HCT116 (cell line): ENCODE results near the gene SCARB1. TPM values are rescaled to one million over a fixed set of nuclear protein-coding genes. Genes with fewer than 3 reads are reported as not detected.

Experiments used
- ATAC-seq: fragments of 200-7000 bp; cut with Tn5 transposase; 2 replicates; pipeline ENCODE4 v1.9.1; 2020; ENCODE audit warnings: mild to moderate bottlenecking, moderate library complexity
- BruUV-seq: library from RNA; stranded (reverse); fragments of 400-500 nt; replicated peaks from 2 replicates; lab custom pipeline; 2021; lab: Mats Ljungman, UMichigan
- CTCF ChIA-PET: fragments of 300-600 bp; sonication (Branson Sonifier 250); formaldehyde crosslinking; loops from one replicate; lab custom pipeline; 2021; ENCODE audit warnings: antibody characterized with exemption; lab: Charles Lee
- POLR2A ChIA-PET: fragments of 300-600, 350-600 bp; sonication (Branson Sonifier 250); formaldehyde crosslinking; loops from one replicate; lab custom pipeline; 2021; ENCODE audit warnings: antibody characterized with exemption; lab: Charles Lee
- RAD21 ChIA-PET, 2 experiments: fragments of 300-600 bp; sonication (Branson Sonifier 250); formaldehyde crosslinking; loops; one replicate each; lab custom pipeline; 2023; ENCODE audit warnings: low total read pairs in 2 of 2; ENCODE audit not compliant: uncharacterized antibody in 2 of 2, unreplicated experiment in 2 of 2, low non-redundant PET in 1 of 2; lab: Charles Lee
- DNase-seq: peaks from one replicate; pipeline ENCODE4 v3.0.0-alpha.2; 2010; ENCODE audit warnings: low read depth, low spot score
- H2AFZ ChIP-seq: fragments of 200-600 bp; shearing (Covaris generic), sonication (generic); 2 replicates; pipeline ENCODE4 v1.6.1; 2017; ENCODE audit warnings: low read depth, mixed run types, mixed read lengths, antibody characterized with exemption, low read length; ENCODE audit not compliant: poor library complexity, severe bottlenecking
- H3K27ac ChIP-seq: 2 replicates; pipeline ENCODE4 v1.5.1; 2012; ENCODE audit warnings: low read depth, low read length
- H3K27me3 ChIP-seq: fragments of 200-600 bp; sonication (generic); 2 replicates; pipeline ENCODE4 v1.6.1; 2016; ENCODE audit warnings: mixed run types, low read length, mixed read lengths; ENCODE audit not compliant: insufficient read depth
- H3K36me3 ChIP-seq, 2 experiments: fragments of 200-500 bp in 1 of 2; fragments of 200-600 bp in 1 of 2; sonication (Bioruptor generic) in 1 of 2; sonication (generic) in 1 of 2; 2 replicates each; pipeline versions ENCODE4 v1.5.1 to v1.6.1; 2014 to 2016; ENCODE audit warnings: low read length in 2 of 2, inconsistent platforms in 1 of 2, mixed read lengths in 1 of 2, mixed run types in 1 of 2; ENCODE audit not compliant: insufficient read depth in 2 of 2, control insufficient read depth in 1 of 2
- H3K4me1 ChIP-seq, 2 experiments: fragments of 200-600 bp in 1 of 2; sonication (generic) in 1 of 2; 2 replicates each; pipeline versions ENCODE4 v1.5.1 to v1.6.1; 2012 to 2017; ENCODE audit warnings: low read length in 2 of 2, inconsistent platforms in 1 of 2, mild to moderate bottlenecking in 1 of 2, mixed read lengths in 1 of 2, mixed run types in 1 of 2, moderate library complexity in 1 of 2; ENCODE audit not compliant: insufficient read depth in 2 of 2, control insufficient read depth in 1 of 2
- H3K4me2 ChIP-seq: fragments of 200-600 bp; sonication (generic); 2 replicates; pipeline ENCODE4 v1.6.1; 2017; ENCODE audit warnings: mixed run types, low read length, mixed read lengths
- H3K4me3 ChIP-seq, 2 experiments: fragments of 200-600 bp in 1 of 2; sonication (generic) in 1 of 2; replicated peaks in 1 of 2; 2 replicates each; pipeline ENCODE4 v1.5.1; 2011 to 2016; ENCODE audit warnings: low read length in 2 of 2, control low read depth in 1 of 2, low read depth in 1 of 2, mild to moderate bottlenecking in 1 of 2, mixed read lengths in 1 of 2, mixed run types in 1 of 2
- H3K79me2 ChIP-seq: fragments of 200-600 bp; sonication (generic); 2 replicates; pipeline ENCODE4 v1.6.1; 2017; ENCODE audit warnings: mild to moderate bottlenecking, mixed run types, low read length, moderate library complexity, mixed read lengths; ENCODE audit not compliant: insufficient read depth
- H3K9ac ChIP-seq: fragments of 200-600 bp; sonication (generic); 2 replicates; pipeline ENCODE4 v1.6.1; 2016; ENCODE audit warnings: low read length, mixed read lengths
- H3K9me2 ChIP-seq: fragments of 200-600 bp; sonication (generic), shearing (Covaris generic); 2 replicates; pipeline ENCODE4 v1.6.1; 2017; ENCODE audit warnings: mixed run types, mild to moderate bottlenecking, moderate library complexity; ENCODE audit not compliant: insufficient read depth
- H3K9me3 ChIP-seq, 2 experiments: fragments of 200-500 bp in 1 of 2; fragments of 200-600 bp in 1 of 2; sonication (Bioruptor generic) in 1 of 2; sonication (generic) in 1 of 2; 2 replicates each; pipeline ENCODE4 v1.6.1; 2014 to 2017; ENCODE audit warnings: low read length in 2 of 2, mixed read lengths in 2 of 2, inconsistent platforms in 1 of 2, low read depth in 1 of 2, mild to moderate bottlenecking in 1 of 2, mixed run types in 1 of 2, moderate library complexity in 1 of 2; ENCODE audit not compliant: control insufficient read depth in 1 of 2, insufficient read depth in 1 of 2
- H4K20me1 ChIP-seq: fragments of 200-600 bp; sonication (generic), shearing (Covaris generic); 2 replicates; pipeline ENCODE4 v1.6.1; 2017; ENCODE audit warnings: mixed run types, mild to moderate bottlenecking, moderate library complexity; ENCODE audit not compliant: insufficient read depth
- CBX3 ChIP-seq: IDR thresholded peaks from 2 replicates; pipeline ENCODE4 v1.6.1; 2012; ENCODE audit warnings: low read depth
- EGR1 ChIP-seq: IDR thresholded peaks from 2 replicates; pipeline ENCODE4 v1.6.1; 2012; ENCODE audit warnings: low read depth
- MAX ChIP-seq: IDR thresholded peaks from 2 replicates; pipeline ENCODE4 v1.6.1; 2012
- POLR2AphosphoS5 ChIP-seq: IDR thresholded peaks from 2 replicates; pipeline ENCODE4 v1.6.1; 2011; ENCODE audit warnings: mild to moderate bottlenecking, low read depth, low read length, moderate library complexity
- TCF7L2 ChIP-seq: IDR thresholded peaks from 2 replicates; pipeline ENCODE4 v1.7.0; 2011; ENCODE audit warnings: borderline replicate concordance, inconsistent platforms; ENCODE audit not compliant: insufficient read depth, insufficient read length; ENCODE audit errors: extremely low read depth
- YY1 ChIP-seq: IDR thresholded peaks from 2 replicates; pipeline ENCODE4 v1.6.1; 2011; ENCODE audit warnings: low read length, low read depth, moderate library complexity, mild to moderate bottlenecking; ENCODE audit not compliant: insufficient replicate concordance; ENCODE audit errors: extremely low read depth
- intact Hi-C: fragments of 100-400 bp; cut with micrococcal nuclease; formaldehyde crosslinking; loops from 2 replicates; pipeline ENCODE4 v1.10.0; 2022
- total RNA-seq: library from RNA; stranded (reverse); gene quantifications from one replicate; pipeline ENCODE4 v1.2.1, GENCODE V29; 2021; ENCODE audit not compliant: unreplicated experiment

Gene SCARB1
- total RNA-seq, 1 experiment from 2014 or later = 95.5 TPM

- Histone ChIP-seq H3K9ac (peak overlapping the region; percentile 29; the same call in 1 of the 2 replicates), H4K20me1 (no peaks in the 10 kb centered on the region), H3K27me3 (no peaks in the 10 kb centered on the region), H3K4me1 (peaks cover 47 to 60% of the 10 kb centered on the region in 2 experiments), H3K4me2 (peak overlapping the region; percentile 73), H3K36me3 (no peaks in the 10 kb centered on the region), H3K9me3 (no peaks in the 10 kb centered on the region), H3K79me2 (no peaks in the 10 kb centered on the region), H3K4me3 (peak overlapping the region in 1 of 2 experiments; percentile 45; a peak in 2 of 4 replicates), H3K9me2 (no peaks in the 10 kb centered on the region), H2AFZ (peak overlapping the region; percentile 68), H3K27ac (peak overlapping the region; percentile 51)
- ChIA-PET RAD21 (interaction anchor here in 1 of 2 experiments (0.9 kb wide), 1 partner anchor 24 kb away, joined by 4 read pairs; no protein-coding TSS in a partner anchor), POLR2A (interaction anchor here (0.9 kb wide), 1 partner anchor 169 kb away, joined by 3 read pairs; no protein-coding TSS in a partner anchor), CTCF (interaction anchor here (1.2 kb wide), 1 partner anchor 13 kb away, joined by 4 read pairs; no protein-coding TSS in a partner anchor)
- intact Hi-C loops = loop anchor here (10.0 kb wide), 1 partner anchor 225 kb away; no protein-coding TSS in a partner anchor
- ATAC-seq = peak; percentile 30
- TF ChIP-seq MAX (no peak), EGR1 (no peak), POLR2AphosphoS5 (no peak), CBX3 (no peak), YY1 (no peak), TCF7L2 (no peak)
- DNase-seq = no peak
- BruUV-seq = no TSS peak
Observed at GRCh38 chr12:124739953-124740561, 123.6 kb downstream of the SCARB1 start.
